ENCODE data around the gene PPFIBP2.
A peak's percentile ranks its signal among the peaks of the same experiment; 100 is the strongest.
"Not testable (repeated sequence)": the region's sequence is repeated elsewhere in the genome, so short reads cannot be mapped to it uniquely, and the experiment has no call there.

The PPFIBP2 gene

DNA sequence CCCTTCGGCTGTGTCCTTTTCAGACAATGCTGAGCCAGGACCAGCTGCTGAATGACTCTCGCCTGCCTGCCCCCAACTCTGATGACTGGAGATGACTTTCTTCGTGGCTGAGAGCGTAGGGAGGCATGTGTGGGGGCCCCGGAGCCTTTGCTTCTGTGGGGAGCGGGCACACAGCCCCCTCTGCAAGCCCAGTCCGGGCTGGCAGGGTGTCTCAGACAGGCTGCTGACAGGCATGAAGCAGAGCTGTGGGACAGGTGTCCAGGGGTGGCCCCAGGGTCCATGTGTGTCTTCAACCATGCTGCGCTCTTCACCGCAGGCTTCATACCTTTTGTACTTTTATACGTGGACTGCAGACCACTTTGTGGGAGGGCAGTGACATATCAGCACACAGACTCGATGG is 142.9 kb downstream of the PPFIBP2 start:
- DNase-seq (ENCODE audit: low spot score) = no peak
- in situ Hi-C loops (cut with MboI; ENCODE audit: low sequenced_read_pairs, unreplicated experiment) = no loop called here
- TF ChIP-seq, protein P1, sequence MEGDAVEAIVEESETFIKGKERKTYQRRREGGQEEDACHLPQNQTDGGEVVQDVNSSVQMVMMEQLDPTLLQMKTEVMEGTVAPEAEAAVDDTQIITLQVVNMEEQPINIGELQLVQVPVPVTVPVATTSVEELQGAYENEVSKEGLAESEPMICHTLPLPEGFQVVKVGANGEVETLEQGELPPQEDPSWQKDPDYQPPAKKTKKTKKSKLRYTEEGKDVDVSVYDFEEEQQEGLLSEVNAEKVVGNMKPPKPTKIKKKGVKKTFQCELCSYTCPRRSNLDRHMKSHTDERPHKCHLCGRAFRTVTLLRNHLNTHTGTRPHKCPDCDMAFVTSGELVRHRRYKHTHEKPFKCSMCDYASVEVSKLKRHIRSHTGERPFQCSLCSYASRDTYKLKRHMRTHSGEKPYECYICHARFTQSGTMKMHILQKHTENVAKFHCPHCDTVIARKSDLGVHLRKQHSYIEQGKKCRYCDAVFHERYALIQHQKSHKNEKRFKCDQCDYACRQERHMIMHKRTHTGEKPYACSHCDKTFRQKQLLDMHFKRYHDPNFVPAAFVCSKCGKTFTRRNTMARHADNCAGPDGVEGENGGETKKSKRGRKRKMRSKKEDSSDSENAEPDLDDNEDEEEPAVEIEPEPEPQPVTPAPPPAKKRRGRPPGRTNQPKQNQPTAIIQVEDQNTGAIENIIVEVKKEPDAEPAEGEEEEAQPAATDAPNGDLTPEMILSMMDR (IDR thresholded peaks at IDR 0.05; ENCODE audit: borderline replicate concordance, control extremely low read depth, extremely low read depth, insufficient read depth, missing control alignments) = no peak

DNA sequence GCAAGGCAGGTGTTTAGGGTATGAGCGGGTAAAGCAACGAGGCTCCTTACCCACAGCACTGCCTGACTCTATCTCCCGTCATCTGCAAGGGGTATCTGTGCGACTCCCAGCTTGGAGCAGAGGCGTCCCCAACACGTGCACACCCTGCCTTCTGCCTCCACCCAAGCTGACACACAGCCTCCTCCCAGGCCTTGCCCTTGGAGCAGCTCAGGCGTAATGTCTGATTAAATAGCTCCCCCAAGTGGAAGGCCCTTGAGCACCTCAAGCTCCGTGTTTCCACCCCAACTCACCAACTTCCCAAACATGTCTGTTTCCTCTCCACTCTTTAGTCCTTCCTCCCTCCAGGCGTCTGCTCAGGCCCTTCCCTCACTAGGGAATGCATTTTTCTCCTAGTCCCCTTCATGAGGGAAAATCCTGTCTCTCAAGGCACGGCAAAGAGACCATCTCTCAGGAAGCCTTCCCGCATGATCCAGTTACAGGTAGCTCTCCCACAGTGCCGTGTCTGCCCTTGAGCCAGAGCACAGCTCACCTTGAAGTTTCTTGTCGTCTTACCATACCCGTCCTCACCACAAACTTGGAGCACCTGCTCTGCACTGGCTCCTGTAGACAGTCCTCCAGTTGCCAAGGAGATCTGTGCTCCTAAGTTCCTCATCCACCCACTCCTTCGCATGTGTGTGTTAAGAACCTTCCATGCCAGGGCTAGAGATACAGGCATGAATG is 143.7 kb downstream of the PPFIBP2 start:
- in situ Hi-C loops (cut with MboI; ENCODE audit: low sequenced_read_pairs, unreplicated experiment) = no loop called here
- TF ChIP-seq, protein P1 (IDR thresholded peaks at IDR 0.05; ENCODE audit: borderline replicate concordance, control extremely low read depth, extremely low read depth, insufficient read depth, missing control alignments) = peak; percentile 42
- DNase-seq (ENCODE audit: low spot score) = peak; percentile 37

DNA sequence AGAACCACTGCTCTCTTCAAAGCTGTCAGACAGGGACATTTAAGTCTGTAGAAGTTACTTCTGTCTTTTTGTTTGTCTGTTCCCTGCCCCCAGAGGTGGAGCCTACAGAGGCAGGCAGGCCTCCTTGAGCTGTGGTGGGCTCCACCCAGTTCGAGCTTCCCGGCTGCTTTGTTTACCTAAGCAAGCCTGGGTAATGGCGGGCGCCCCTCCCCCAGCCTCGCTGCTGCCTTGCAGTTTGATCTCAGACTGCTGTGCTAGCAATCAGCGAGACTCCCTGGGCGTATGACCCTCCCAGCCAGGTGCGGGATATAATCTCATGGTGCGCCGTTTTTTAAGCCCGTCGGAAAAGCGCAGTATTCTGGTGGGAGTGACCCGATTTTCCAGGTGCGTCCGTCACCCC is 149.7 kb downstream of the PPFIBP2 start:
- DNase-seq (ENCODE audit: low spot score); in situ Hi-C loops (cut with MboI; ENCODE audit: low sequenced_read_pairs, unreplicated experiment): not testable (repeated sequence)

DNA sequence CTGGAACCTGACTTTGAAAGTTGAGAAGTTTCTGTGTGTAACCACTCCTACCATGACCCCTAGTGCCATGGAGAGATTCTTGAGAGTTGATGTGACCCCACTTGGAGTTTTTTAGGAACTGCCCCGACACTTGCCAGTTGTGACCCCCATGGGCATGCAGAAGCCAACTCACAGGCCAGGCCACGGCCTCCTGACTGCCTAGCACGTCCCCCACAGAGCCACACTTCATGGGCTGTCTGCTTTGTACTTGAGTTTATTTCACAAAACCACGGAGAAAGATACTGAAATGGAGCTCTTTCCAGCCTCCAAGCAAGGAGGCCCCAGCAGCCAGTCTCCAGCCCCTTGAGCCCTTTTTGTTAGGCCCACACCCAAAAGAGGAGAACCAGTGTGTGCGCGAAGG is 151.1 kb downstream of the PPFIBP2 start:
- no peak for DNase-seq (ENCODE audit: low spot score)
- TF ChIP-seq, protein P1 (IDR thresholded peaks at IDR 0.05; ENCODE audit: borderline replicate concordance, control extremely low read depth, extremely low read depth, insufficient read depth, missing control alignments) = no peak
- in situ Hi-C loops (cut with MboI; ENCODE audit: low sequenced_read_pairs, unreplicated experiment) = no loop called here

DNA sequence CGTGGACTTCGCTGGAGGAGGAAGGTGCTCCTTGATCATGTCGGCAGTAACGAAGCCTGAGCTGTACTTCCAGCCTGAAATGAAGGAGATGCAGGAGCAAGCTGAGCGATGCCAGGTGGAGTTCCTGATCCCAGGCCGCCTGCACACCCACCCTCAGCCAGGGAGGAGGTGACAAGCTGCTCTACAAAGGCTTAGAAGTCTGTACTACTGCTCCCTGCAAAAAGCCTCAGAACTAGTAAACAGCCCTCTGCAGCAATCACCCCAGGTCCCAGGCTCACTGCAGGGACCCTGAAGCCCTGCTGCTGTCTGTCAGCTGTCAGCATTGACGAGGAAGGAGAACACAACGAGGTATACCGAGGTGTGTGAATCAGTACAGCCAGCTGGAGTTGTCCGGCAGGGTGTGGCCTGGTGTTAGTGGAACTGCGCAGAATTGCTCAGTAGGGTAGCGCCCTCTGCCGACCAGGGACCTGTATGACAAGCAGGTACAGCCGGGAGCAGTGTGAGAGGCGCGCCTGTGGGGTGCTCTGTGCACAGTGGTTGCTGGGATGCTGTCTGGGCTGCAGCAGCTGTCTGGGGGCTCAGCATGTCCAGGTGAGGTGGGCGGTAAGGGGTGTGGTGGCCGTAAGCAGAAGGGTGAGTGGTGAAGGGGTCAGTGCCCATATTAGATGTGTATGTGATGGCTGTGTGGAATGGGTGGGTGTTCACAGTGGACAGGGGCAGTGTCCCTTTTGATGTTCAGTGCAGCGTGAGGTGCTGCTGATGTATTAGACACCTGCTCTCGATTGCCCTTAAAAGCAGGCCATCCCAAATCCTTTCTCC is 151.9 kb downstream of the PPFIBP2 start:
- DNase-seq (ENCODE audit: low spot score) = peak; percentile 91
- TF ChIP-seq, protein P1 (IDR thresholded peaks at IDR 0.05; ENCODE audit: borderline replicate concordance, control extremely low read depth, extremely low read depth, insufficient read depth, missing control alignments) = peak; percentile 91
- in situ Hi-C loops (cut with MboI; ENCODE audit: low sequenced_read_pairs, unreplicated experiment) = no loop called here

DNA sequence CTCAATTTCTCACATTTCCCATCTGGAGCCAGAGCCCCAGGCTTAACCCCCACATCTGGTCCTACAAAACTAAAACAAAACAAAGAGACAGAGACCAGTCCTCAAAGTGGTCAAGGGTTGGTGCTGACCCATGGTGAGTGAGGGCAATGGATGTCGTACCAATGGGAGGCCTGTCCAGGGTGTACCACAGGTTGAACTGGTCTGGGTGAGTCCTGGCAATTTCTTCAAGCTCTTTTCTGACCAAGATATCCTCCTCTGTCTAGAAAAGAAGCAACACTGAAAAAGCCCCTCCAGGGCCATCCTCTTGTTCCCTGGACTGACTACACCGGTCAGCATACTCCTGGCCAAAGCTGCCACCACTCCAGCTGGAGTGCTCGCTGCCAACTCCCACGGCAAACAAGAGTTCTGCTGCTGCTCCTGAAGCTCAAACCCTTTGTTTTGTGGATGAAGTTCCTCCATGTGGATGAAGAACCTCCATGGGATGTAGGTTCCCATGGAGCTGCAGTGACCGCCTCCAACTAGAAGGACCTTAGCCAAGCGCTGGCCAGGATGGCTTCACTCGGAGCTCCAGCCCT is 152.6 kb downstream of the PPFIBP2 start:
- in situ Hi-C loops (cut with MboI; ENCODE audit: low sequenced_read_pairs, unreplicated experiment) = no loop called here
- TF ChIP-seq, protein P1 (IDR thresholded peaks at IDR 0.05; ENCODE audit: borderline replicate concordance, control extremely low read depth, extremely low read depth, insufficient read depth, missing control alignments) = no peak
- DNase-seq (ENCODE audit: low spot score) = no peak

DNA sequence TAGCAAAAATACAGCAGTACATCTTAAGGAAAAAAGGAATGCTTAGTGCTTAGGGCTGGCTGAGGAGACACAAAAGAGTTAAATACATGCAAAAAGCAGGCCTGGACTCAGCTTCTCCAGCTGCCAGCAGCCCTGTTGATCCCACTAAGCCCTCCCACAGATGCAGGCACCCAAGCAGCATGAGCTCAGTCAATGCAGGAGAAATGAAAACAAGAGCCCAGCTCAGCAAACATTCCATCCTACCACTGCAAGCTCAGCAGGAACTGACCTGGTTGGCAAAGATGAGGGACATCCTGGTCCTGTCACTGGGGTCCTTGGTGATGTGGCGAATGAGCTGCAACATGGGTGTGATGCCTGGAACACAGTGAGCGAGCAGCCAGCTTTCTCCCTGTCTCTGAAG is 153.7 kb downstream of the PPFIBP2 start:
- in situ Hi-C loops (cut with MboI; ENCODE audit: low sequenced_read_pairs, unreplicated experiment) = no loop called here
- TF ChIP-seq, protein P1 (IDR thresholded peaks at IDR 0.05; ENCODE audit: borderline replicate concordance, control extremely low read depth, extremely low read depth, insufficient read depth, missing control alignments) = no peak
- DNase-seq (ENCODE audit: low spot score) = no peak
